Lower leg skin (tissue), 4 donors: ENCODE data around the gene MIER2. TPM values are rescaled to one million over a fixed set of nuclear protein-coding genes. Genes with fewer than 3 reads are reported as not detected.
"Not testable (repeated sequence)": the region's sequence is repeated elsewhere in the genome, so short reads cannot be mapped to it uniquely, and the experiment has no call there.

Experiments
- DNase-seq, 2 donors: peaks; one replicate each; pipeline ENCODE4 v3.0.0-alpha.2; 2019; ENCODE audit warnings: low spot score in 2 of 2
- H3K4me3 ChIP-seq: fragments of 200-600 bp; sonication (generic); 2 replicates; pipeline ENCODE4 v1.5.1; 2017; ENCODE audit warnings: mild to moderate bottlenecking, low read depth; ENCODE audit not compliant: poor library complexity, severe bottlenecking
- POLR2A ChIP-seq, 2 donors: fragments of 450-650 bp; IDR thresholded peaks; one replicate each; pipeline ENCODE4 v1.6.1; 2016 to 2017; ENCODE audit warnings: antibody characterized with exemption in 2 of 2, mild to moderate bottlenecking in 1 of 2, moderate library complexity in 1 of 2
- WGBS, 2 donors: methylation state at CpG; one replicate each; pipeline ENCODE4 v1.1.5; 2018; 5-methylcytosine and 5-hydroxymethylcytosine counted together
- intact Hi-C: fragments of 100-400 bp; cut with DNase I; formaldehyde crosslinking; loops from one replicate; pipeline ENCODE4 v1.15.0; 2023; ENCODE audit warnings: low total_unique reads
- total RNA-seq, 4 donors: library from RNA; depleted of rRNA; stranded (reverse); fragments of >200 nt; gene quantifications; one replicate each; pipeline ENCODE4 v1.1.0, GENCODE V29; 2016
- TF ChIP-seq, protein P1 (sequence below), 3 donors: fragments of 450-650 bp; IDR thresholded peaks; one replicate each; pipeline ENCODE4 v1.5.1; 2016; ENCODE audit warnings: antibody characterized with exemption in 3 of 3, mild to moderate bottlenecking in 3 of 3, moderate library complexity in 2 of 3

Gene MIER2, protein sequence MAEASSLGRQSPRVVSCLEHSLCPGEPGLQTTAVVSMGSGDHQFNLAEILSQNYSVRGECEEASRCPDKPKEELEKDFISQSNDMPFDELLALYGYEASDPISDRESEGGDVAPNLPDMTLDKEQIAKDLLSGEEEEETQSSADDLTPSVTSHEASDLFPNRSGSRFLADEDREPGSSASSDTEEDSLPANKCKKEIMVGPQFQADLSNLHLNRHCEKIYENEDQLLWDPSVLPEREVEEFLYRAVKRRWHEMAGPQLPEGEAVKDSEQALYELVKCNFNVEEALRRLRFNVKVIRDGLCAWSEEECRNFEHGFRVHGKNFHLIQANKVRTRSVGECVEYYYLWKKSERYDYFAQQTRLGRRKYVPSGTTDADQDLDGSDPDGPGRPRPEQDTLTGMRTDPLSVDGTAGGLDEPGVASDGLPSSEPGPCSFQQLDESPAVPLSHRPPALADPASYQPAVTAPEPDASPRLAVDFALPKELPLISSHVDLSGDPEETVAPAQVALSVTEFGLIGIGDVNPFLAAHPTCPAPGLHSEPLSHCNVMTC
- 10 to 100 TPM; 24.6 to 76.3 (median 51.8) TPM for total RNA-seq

DNA sequence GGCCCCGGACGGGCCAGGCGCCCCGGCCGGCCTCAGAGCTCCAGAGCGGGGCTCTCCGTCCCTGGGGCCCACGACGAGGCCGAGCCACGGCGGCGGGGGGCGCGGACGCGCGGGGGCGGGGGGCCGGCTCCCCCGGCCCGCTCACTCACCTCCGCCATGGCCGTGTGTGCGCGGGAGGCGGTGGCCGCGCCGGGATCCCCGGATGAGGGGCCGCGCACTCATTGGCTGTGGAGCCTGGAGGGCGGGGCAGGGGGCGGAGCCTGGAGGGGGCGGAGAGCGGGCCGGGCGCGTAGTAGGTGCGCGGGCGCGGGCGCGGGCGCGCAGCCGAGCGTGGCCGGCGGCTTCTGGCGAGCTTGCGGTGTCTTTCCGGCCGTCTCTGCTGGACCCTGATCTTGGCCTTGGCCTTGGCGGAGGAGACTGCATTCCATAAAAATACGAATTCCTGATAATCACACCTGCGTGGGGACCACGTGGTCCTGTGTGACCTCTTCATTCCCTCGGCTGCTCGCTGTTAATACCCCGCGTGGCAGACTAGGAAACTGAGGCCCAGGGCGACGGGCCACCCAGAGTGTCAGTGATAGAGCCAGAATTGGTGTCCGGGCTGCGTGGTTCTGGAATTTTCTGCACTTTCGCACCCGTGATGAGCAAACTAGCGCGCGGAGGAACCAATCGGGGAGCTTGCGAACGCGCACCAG is at the start of gene MIER2:
MIER2 (minus strand) TSS at position 172 of the 695 bp plus-strand sequence; CDS start at position 158, 14 bp downstream.
- peak within 1 kb of the TSS; percentile 69 for H3K4me3 ChIP-seq
- DNase-seq, result peak; percentile 61 to 95
- intact Hi-C loops, result no loop called here
- TF ChIP-seq, protein P1, sequence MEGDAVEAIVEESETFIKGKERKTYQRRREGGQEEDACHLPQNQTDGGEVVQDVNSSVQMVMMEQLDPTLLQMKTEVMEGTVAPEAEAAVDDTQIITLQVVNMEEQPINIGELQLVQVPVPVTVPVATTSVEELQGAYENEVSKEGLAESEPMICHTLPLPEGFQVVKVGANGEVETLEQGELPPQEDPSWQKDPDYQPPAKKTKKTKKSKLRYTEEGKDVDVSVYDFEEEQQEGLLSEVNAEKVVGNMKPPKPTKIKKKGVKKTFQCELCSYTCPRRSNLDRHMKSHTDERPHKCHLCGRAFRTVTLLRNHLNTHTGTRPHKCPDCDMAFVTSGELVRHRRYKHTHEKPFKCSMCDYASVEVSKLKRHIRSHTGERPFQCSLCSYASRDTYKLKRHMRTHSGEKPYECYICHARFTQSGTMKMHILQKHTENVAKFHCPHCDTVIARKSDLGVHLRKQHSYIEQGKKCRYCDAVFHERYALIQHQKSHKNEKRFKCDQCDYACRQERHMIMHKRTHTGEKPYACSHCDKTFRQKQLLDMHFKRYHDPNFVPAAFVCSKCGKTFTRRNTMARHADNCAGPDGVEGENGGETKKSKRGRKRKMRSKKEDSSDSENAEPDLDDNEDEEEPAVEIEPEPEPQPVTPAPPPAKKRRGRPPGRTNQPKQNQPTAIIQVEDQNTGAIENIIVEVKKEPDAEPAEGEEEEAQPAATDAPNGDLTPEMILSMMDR (IDR thresholded peaks at IDR 0.05), result no peak
- no peak for TF ChIP-seq POLR2A (IDR thresholded peaks at IDR 0.05)
- 34 to 36% methylated on average over 19 to 22 of the region's 77 CpGs for WGBS, 2 donors

DNA sequence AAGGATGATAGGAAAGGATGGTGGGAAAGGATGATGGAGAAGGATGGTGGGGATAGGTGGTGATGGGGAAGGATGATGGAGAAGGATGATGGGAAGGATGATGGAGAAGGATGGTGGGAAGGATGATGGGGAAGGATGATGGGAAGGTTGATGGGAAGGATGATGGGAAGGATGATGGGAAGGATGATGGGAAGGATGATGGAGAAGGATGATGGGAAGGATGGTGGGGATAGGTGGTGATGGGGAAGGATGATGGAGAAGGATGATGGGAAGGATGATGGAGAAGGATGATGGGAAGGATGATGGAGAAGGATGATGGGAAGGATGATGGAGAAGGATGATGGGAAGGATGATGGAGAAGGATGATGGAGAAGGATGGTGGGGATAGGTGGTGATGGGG is 49.0 kb upstream of the MIER2 start:
- intact Hi-C loops, H3K4me3 ChIP-seq: not testable (repeated sequence)

DNA sequence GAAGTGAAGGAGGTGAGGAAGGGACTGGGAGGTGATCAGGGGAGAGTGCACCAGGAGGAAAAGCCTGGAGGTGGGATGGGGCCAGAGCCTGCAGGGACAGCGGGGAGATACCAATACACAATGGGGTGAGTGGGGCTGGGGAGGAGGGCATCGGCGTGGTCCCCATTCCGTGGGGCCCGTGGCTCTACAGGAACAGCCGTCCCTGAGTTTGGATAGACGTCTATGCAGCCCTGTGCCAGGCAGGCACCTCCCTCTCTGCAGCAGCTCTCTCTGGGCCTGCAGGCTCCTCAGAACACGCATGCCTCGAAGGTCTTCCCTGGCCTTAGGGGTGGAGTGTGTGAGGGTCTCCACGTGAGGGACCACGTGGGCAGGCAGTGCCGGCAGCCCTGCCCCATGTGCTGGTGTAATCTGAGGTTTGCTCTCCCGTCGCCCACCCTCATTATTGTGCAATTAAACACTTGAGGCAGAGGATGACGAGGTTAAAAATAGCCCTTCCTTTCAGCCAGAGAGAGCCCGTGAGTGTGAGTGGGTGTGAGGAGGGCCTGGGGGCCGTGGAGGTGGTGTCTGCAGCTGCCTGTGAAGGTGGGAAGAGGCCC is 47.9 kb upstream of the MIER2 start:
- intact Hi-C loops, result no loop called here
- no peak overlapping the region for H3K4me3 ChIP-seq
- WGBS, 2 donors, result 47 to 64% methylated on average over 16 to 17 of the region's 17 CpGs
- DNase-seq, result no peak
- TF ChIP-seq POLR2A (IDR thresholded peaks at IDR 0.05), result no peak
- TF ChIP-seq, protein P1 (IDR thresholded peaks at IDR 0.05), result no peak

More for the DNA sequence above, 49.0 kb upstream of the MIER2 start:
- DNase-seq, result not testable (repeated sequence)

DNA sequence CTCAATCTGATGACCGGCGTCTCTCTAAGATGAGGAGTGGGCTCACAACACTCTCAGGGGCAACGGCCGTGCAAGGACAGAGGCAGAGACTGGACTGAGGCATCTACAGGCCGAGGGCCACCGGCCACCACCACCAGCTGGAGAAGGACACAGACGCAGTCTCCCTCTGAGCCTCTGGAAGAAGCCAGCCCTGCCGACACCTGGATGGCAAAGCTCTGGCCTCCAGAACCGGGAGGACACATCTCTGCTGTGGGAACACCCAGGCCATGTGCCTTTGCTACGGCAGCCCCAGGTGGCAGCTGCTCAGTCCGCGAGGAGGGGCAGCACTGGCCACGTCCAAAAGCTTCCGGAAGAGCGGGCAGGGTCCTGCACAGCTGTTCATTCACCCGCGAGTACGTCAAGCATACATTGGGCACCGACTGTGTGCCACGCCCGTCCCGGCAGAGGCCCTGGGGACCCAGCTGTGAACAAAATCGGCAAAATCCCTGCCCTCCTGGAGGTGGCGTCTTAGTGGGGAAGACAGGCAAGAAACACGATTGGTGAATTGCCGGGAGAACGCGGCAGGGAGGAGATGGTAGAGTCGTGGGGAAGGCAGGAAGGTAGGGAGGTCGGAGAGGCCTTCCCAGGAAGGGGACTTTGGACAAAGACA is 47.3 kb upstream of the MIER2 start:
- intact Hi-C loops, result no loop called here
- DNase-seq, result no peak
- H3K4me3 ChIP-seq, result no peak overlapping the region
- WGBS, 2 donors, result 85 to 88% methylated on average over 26 to 30 of the region's 30 CpGs
- TF ChIP-seq, protein P1 (IDR thresholded peaks at IDR 0.05), result no peak
- TF ChIP-seq POLR2A (IDR thresholded peaks at IDR 0.05), result no peak

DNA sequence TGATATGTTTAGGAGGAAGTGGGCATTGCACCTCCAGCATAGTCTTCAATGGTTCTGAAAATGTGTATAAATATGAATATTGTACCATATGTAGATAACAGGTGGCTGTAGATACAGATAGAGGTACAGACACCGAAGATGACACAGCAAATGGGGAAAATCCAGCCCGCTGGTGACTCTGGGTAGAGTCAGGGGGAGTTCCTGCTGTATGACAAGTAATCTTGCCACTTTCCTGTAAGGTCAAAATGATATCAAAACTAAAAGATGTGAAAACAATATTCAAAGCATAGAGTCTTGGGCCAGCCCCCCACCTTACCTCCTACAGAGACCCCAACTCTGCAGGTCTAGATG is 46.6 kb upstream of the MIER2 start:
- no peak overlapping the region for H3K4me3 ChIP-seq
- DNase-seq, result no peak
- WGBS, 2 donors, result 74 to 86% methylated on average over 2 of the region's 2 CpGs
- intact Hi-C loops, result no loop called here
- TF ChIP-seq, protein P1 (IDR thresholded peaks at IDR 0.05), result no peak
- no peak for TF ChIP-seq POLR2A (IDR thresholded peaks at IDR 0.05)
